MCF 10A (cell line): Measurements from ENCODE around the gene COA6. TPM values are rescaled to one million over a fixed set of nuclear protein-coding genes. Genes with fewer than 3 reads are reported as not detected.
"Not testable (repeated sequence)": the region's sequence is repeated elsewhere in the genome, so short reads cannot be mapped to it uniquely, and the experiment has no call there.

Source experiments
- BruUV-seq: library from RNA; stranded (reverse); fragments of 400-500 nt; replicated peaks from 2 replicates; lab custom pipeline; 2021; lab: Mats Ljungman, UMichigan
- CTCF ChIA-PET: fragments of 300-600 bp; sonication (Branson Sonifier 250); formaldehyde crosslinking; extraction: SDS; loops from one replicate; lab custom pipeline; 2021; ENCODE audit warnings: antibody characterized with exemption, inconsistent platforms; lab: Yijun Ruan, JAX
- POLR2A ChIA-PET: fragments of 300-600, 350-650 bp; sonication (Branson Sonifier 250); formaldehyde crosslinking; extraction: SDS; loops from one replicate; lab custom pipeline; 2020; ENCODE audit warnings: antibody characterized with exemption, inconsistent platforms; lab: Yijun Ruan, JAX
- DNase-seq: peaks from one replicate; pipeline ENCODE4 v3.0.0-alpha.2; 2018; ENCODE audit not compliant: unreplicated experiment
- H3K27ac Mint-ChIP-seq: one replicate; pipeline ENCODE4 v1.8.0; 2022; ENCODE audit warnings: mild to moderate bottlenecking, low read depth, mixed read lengths; ENCODE audit not compliant: unreplicated experiment
- H3K27me3 Mint-ChIP-seq: one replicate; pipeline ENCODE4 v1.8.0; 2022; ENCODE audit warnings: mixed read lengths; ENCODE audit not compliant: insufficient read depth, unreplicated experiment
- H3K36me3 Mint-ChIP-seq: one replicate; pipeline ENCODE4 v1.8.0; 2022; ENCODE audit warnings: mild to moderate bottlenecking, moderate library complexity, mixed read lengths; ENCODE audit not compliant: insufficient read depth, unreplicated experiment
- H3K4me1 Mint-ChIP-seq: one replicate; pipeline ENCODE4 v1.8.0; 2022; ENCODE audit warnings: mixed read lengths; ENCODE audit not compliant: insufficient read depth, unreplicated experiment
- H3K4me3 Mint-ChIP-seq: one replicate; pipeline ENCODE4 v1.8.0; 2022; ENCODE audit warnings: mild to moderate bottlenecking, moderate library complexity, mixed read lengths; ENCODE audit not compliant: unreplicated experiment
- H3K9me3 Mint-ChIP-seq: one replicate; pipeline ENCODE4 v1.8.0; 2022; ENCODE audit warnings: mixed read lengths; ENCODE audit not compliant: unreplicated experiment
- intact Hi-C: fragments of 100-400 bp; cut with micrococcal nuclease; formaldehyde crosslinking; loops from 2 replicates; pipeline ENCODE4 v1.14.1; 2022
- total RNA-seq: library from RNA; stranded (reverse); gene quantifications from 2 replicates; pipeline ENCODE4 v1.2.3, GENCODE V29; 2022
- TF ChIP-seq, protein P1 (sequence below): fragments of 200-600 bp; IDR thresholded peaks from one replicate; pipeline ENCODE4 v1.8.0; 2022; ENCODE audit warnings: antibody characterized with exemption, mild to moderate bottlenecking; ENCODE audit not compliant: unreplicated experiment

COA6 gene
- total RNA-seq, 1 experiment from 2014 or later, result 115 TPM

DNA sequence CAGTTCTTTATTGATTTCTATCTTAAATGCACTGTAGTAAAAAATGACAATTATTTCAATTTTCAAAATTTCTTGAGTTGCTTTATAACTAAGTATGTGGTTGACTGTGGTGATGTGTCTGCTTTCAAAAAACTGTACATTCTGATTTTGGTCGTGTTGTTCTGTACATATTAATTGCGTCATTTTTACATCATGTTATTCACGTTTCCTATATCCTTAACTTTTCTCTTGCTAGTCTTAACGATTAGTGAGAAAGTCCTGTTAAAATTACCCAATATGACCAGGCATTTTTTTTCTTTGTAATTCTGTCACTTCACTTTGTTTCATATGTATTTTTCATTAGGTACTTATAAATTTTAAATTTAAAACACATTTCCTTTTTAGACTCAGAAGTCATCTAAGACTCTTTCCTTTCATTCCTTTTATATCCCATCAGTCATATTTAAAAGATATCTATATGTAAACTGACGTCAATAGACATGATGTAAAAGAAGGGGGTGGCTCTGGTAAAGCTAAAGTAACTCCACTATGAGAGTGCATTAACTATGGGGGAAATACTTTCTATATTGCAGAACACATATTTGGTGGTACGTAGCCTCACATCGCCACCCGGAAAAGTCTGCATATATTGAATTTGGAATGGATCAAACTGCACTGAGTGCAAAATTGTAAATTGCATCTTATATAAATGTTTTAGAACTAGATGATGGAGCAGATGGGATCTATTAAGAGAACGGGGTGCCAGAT, 1.1 kb upstream of the COA6 start:
- ChIA-PET POLR2A (interaction anchor here (0.6 to 7.1 kb wide), 40 partner anchors 8 to 1031 kb away, joined by 3 to 218 read pairs (median 8); partner anchors contain the start of genes RBM34 and TARBP1), CTCF (interaction anchor here (0.6 to 1.7 kb wide), 6 partner anchors 7 to 656 kb away, joined by 3 to 5 read pairs (median 3); no protein-coding TSS in a partner anchor)
- DNase-seq, result peak; percentile 35
- Mint-ChIP-seq H3K36me3 (peaks cover 27% of the 10 kb centered on the region), H3K27ac (peak overlapping the region; percentile 98), H3K4me1 (peaks cover 36% of the 10 kb centered on the region), H3K9me3 (no peaks in the 10 kb centered on the region), H3K4me3 (peak overlapping the region; percentile 91), H3K27me3 (no peaks in the 10 kb centered on the region)
- intact Hi-C loops, result loop anchor here (2.0 to 10.0 kb wide), 4 partner anchors 45 to 233 kb away; partner anchors contain the start of gene TARBP1
- TF ChIP-seq, protein P1, sequence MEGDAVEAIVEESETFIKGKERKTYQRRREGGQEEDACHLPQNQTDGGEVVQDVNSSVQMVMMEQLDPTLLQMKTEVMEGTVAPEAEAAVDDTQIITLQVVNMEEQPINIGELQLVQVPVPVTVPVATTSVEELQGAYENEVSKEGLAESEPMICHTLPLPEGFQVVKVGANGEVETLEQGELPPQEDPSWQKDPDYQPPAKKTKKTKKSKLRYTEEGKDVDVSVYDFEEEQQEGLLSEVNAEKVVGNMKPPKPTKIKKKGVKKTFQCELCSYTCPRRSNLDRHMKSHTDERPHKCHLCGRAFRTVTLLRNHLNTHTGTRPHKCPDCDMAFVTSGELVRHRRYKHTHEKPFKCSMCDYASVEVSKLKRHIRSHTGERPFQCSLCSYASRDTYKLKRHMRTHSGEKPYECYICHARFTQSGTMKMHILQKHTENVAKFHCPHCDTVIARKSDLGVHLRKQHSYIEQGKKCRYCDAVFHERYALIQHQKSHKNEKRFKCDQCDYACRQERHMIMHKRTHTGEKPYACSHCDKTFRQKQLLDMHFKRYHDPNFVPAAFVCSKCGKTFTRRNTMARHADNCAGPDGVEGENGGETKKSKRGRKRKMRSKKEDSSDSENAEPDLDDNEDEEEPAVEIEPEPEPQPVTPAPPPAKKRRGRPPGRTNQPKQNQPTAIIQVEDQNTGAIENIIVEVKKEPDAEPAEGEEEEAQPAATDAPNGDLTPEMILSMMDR, result no peak
- BruUV-seq, result no TSS peak

DNA sequence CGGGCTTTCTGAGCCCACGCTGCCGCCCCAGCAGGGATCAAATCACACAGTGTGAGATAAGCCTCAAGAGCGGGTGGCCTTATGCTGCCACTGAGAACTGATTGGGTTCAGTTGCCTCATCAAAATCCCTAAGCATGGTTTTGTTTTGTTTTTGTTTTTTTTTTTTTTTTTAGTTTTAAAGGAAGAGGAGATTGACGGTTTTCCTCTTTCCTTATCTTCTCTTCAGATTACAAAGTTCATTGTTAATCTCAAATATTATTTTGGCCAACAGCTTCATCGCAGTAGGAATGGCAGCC, 651 bp downstream of the COA6 start:
- no TSS peak for BruUV-seq
- H3K27ac Mint-ChIP-seq, result peak overlapping the region; percentile 98
- intact Hi-C loops, result loop anchor here (1.0 to 10.0 kb wide), 6 partner anchors 18 to 260 kb away; partner anchors contain the start of gene TARBP1
- peaks cover 44% of the 10 kb centered on the region for H3K4me1 Mint-ChIP-seq
- peaks cover 42% of the 10 kb centered on the region for H3K36me3 Mint-ChIP-seq
- CTCF ChIA-PET, result interaction anchor here (0.6 to 2.5 kb wide), 8 partner anchors 10 to 1059 kb away, joined by 3 to 8 read pairs (median 4); no protein-coding TSS in a partner anchor
- POLR2A ChIA-PET, result interaction anchor here (0.6 to 7.1 kb wide), 67 partner anchors 10 to 1082 kb away, joined by 3 to 218 read pairs (median 5); partner anchors contain the start of genes RBM34 and TARBP1
- no peaks in the 10 kb centered on the region for H3K27me3 Mint-ChIP-seq
- TF ChIP-seq, protein P1, result no peak
- no peak for DNase-seq
- H3K9me3 Mint-ChIP-seq, result no peaks in the 10 kb centered on the region
- peak overlapping the region; percentile 91 for H3K4me3 Mint-ChIP-seq

DNA sequence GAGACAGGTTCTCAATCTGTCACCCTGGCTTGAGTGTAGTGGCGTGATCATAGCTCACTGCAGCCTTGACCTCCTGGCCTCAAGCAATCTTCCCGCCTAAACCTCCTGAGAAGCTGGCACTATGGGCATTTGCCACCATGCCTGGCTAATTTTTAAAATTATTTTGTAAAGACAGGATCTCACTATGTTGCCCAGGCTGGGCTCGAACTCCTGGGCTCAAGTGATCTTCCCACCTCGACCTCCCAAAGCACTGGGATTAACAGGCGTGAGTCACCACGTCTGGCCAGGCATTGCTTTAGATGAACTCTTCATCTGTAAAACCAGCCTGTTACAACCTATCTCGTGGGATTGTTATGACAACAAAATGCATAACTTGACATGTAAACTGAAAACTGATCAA, 2.4 kb downstream of the COA6 start:
- intact Hi-C loops, result loop anchor here (10.0 kb wide), 1 partner anchor 229 kb away; no protein-coding TSS in a partner anchor
- POLR2A ChIA-PET, result interaction anchor here (0.6 to 7.1 kb wide), 4 partner anchors 8 to 751 kb away, joined by 3 to 218 read pairs (median 61); no protein-coding TSS in a partner anchor
- no peak for DNase-seq
- H3K27me3 Mint-ChIP-seq, result no peaks in the 10 kb centered on the region
- H3K4me3 Mint-ChIP-seq, result no peak overlapping the region
- CTCF ChIA-PET, result interaction anchor here (0.6 to 1.4 kb wide), 3 partner anchors 12 to 65 kb away, joined by 3 to 5 read pairs (median 4); no protein-coding TSS in a partner anchor
- no peak overlapping the region for H3K27ac Mint-ChIP-seq
- peaks cover 60% of the 10 kb centered on the region for H3K36me3 Mint-ChIP-seq
- H3K4me1 Mint-ChIP-seq, result peaks cover 42% of the 10 kb centered on the region
- no peaks in the 10 kb centered on the region for H3K9me3 Mint-ChIP-seq
- TF ChIP-seq, protein P1, result no peak
- no TSS peak for BruUV-seq

DNA sequence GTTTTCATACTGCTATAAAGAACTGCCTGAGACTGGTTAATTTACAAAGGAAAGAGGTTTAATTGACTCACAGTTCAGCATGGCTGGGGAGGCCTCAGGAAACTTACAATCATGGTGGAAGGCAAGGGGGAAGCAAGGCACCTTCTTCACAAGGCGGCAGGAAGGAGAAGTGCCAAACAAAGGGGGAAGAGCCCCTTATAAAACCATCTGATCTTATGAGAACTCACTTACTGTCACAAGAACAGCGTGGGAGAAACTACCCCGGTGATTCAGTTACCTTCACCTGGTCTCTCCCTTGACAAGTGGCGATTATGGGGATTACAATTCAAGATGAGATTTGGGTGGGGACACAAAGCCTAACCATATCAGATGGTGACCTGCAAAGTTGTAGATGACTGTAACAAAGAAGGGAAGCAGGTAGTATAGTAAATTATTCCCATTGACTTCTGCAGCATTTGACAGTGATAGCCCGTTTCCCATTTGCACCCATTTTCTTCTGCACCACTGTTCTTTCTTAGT, 6.4 kb downstream of the COA6 start:
- intact Hi-C loops, result loop anchor here (10.0 kb wide), 1 partner anchor 225 kb away; no protein-coding TSS in a partner anchor
- H3K9me3 Mint-ChIP-seq, POLR2A ChIA-PET, DNase-seq, H3K27me3 Mint-ChIP-seq, H3K4me3 Mint-ChIP-seq, BruUV-seq: not testable (repeated sequence)
- Mint-ChIP-seq H3K4me1 (peaks cover 24% of the 10 kb centered on the region), H3K36me3 (peaks cover 81% of the 10 kb centered on the region), H3K27ac (peak overlapping the region; percentile 2)
- CTCF ChIA-PET, result interaction anchor here (0.5 to 1.3 kb wide), 4 partner anchors 8 to 264 kb away, joined by 3 to 5 read pairs (median 4); no protein-coding TSS in a partner anchor
